GM21526 (cell line): ENCODE data around the gene TRAP1.
"Not testable (repeated sequence)": the region's sequence is repeated elsewhere in the genome, so short reads cannot be mapped to it uniquely, and the experiment has no call there.

Source experiments
- ATAC-seq: cut with Tn5 transposase; IDR thresholded peaks from one replicate; pipeline ENCODE4 v1.9.1; 2021; ENCODE audit warnings: moderate library complexity; ENCODE audit not compliant: unreplicated experiment, low FRiP score

Gene TRAP1

DNA sequence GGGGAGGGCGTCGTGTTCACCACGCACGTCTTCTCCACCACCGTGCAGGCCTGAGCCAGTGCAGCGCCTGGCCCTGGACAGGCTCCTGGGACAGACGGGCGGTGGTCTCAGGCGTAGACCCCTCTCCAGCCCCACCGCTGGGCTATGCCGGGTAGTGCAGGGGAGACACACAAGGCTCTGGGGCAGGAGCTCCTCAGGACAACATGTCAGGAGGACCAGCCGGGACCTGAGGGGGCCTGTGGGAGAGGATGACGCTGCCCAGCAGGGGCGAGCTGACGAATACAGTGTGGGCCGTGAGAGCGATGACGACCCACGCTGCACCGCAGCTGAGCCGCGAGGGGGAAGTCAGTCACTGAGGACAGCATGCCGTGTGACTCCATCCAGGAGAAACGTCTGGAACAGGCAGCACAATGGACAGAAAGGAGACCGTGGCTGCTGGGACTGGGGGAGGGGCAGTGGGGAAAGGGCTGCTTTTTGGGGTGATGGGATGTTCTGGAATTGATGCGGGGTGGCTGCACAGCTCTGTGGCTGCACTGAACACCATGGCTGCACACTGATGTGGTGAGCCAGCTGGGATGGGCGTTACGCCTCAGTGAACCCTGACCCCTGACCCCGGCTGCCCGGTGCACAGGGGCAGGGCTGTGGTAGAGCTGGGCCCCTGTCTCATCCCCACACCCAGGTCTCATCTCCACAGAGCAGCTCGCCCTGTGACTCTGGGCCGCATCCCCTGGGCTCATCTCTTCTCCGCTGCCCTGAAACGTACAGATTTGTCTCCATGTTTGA is 42.6 kb downstream of the TRAP1 start:
- ATAC-seq, result no peak

DNA sequence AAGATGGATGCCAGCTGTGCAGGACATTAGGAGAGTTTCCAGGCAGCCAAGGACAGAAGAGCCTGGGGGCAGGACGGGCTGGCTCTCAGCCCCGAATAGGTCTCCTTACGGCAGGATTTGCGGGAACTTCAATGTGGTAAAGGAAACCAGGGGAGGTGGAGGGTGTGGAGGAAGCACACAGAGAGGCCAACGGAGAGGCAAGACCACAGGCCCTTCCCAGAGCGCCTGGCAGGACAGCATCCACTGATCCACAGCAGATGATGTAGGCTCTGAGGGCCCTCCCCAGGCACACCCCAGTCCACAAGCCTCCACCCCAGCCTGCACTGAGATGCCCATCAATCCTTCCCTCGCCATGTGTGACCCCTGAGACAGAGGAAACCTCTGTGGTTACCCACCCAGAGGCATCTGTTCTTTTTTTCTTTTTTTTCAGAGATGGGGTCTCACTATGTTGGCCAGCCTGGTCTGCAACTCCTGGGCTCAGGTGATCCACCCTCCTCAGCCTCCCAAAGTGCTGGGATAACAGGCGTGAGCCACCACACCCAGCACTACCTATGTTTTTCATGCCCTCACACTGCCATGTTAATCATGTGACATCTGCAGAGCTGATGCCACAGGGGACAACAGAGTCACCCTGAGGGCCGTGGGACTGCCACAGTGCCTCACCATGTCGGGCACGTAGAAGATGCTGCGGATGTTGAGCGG is 43.5 kb downstream of the TRAP1 start:
- no peak for ATAC-seq

- ATAC-seq, result no peak
Measured at GRCh38 chr16:3673201-3673600, 44.1 kb downstream of the TRAP1 start.

- ATAC-seq, result no peak
Measured at GRCh38 chr16:3672571-3673041, 44.7 kb downstream of the TRAP1 start.

DNA sequence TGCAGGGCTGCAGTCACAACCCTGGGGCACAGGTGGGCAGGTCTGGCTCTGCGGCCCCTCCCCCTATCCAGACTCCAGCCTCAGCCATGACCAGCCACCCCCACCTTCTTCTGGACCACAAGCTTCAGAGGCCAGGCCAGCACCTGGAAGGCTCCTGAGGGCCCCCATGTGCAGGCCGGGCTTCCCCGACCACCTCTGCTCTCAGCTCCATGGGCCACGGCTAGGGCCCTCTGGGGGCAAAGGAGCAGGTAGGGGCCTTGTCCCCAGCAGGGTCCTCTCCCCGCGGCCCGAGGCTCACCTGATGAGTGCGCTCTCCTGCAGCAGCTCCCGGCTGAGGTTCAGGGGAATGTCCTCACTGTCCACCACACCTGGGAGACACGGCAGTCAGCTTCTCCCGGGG is 45.9 kb downstream of the TRAP1 start:
- ATAC-seq, result no peak

GRCh38 chr16:3670711-3671110 is 46.6 kb downstream of the TRAP1 start:
- ATAC-seq, result no peak

GRCh38 chr16:3669082-3669481 is 48.2 kb downstream of the TRAP1 start:
- ATAC-seq, result no peak

DNA sequence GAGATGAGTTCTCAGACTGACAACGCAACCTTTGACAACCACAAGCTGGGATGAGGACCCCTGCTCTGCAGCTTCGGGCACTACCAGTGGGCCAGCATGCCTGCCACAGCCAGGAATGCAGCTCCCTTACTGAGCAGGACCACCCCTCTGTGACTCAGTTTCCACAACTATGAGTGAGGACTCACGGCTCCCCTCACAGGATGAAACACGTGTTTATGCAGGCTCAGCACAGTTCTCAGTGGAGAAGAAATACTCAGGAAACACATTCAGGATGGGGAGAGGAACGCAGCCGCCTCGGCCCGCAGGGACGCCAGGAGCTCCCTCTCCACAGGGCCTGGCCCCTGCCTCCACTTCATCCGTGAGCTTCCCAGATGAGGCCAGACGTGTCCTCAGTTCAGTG is 48.7 kb downstream of the TRAP1 start:
- ATAC-seq, result no peak

DNA sequence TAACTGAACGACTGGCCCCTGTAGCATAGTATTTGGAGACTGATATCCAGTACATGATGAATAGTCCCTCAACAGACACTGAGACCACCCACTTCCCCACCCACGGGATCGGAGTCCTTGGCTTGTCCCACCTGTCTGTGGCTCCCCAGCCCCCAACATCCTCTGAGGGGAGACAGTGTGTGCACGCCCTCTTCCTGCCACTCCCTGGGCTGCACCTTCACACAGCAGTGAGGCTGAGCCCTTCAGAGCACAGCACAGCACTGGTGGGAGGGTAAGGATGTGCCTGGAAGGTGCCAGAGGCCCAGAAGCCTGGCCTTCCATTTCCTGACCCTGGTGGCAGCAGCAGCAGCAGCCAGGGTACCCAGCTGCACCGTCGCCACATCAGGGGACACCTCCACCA is 51.8 kb downstream of the TRAP1 start:
- no peak for ATAC-seq

DNA sequence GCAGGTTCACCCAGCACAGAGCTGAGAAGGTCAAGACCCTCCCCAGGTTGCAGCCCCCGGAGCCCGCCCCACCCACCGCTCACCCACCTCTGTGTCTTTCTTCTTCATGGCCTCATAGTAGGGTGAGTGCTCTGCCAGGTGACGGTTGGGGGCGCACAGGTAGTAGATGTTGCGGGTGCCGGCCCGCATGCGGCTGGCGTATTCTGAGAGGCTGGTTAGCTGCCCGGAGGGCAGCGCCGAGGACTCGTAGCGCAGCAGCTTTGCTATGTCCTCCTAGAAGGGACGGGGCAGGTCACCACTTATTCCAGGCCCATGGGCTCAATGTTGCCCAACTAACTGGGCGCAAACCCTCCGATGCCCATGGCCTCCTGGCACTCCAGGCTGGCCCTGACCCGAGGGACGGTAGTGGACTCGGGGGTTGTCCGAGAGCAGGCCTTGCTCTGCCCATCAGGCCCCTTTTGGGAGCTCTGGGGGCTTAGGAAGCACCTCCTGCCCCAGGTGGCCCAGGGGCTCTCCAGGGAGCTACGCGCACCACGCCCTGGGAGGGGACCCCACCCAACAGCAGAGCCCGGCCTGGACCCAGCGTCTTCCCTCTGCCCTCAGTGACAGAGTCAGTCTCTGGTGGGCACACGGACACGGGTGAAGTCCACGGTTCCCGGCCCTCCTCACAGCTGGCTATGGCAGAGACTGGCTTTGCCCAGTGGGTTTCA is 53.0 kb downstream of the TRAP1 start:
- no peak for ATAC-seq

- ATAC-seq, result no peak
Measured at GRCh38 chr16:3662601-3663000, 54.7 kb downstream of the TRAP1 start.

GRCh38 chr16:3661922-3662321 is 55.4 kb downstream of the TRAP1 start:
- ATAC-seq, result no peak

DNA sequence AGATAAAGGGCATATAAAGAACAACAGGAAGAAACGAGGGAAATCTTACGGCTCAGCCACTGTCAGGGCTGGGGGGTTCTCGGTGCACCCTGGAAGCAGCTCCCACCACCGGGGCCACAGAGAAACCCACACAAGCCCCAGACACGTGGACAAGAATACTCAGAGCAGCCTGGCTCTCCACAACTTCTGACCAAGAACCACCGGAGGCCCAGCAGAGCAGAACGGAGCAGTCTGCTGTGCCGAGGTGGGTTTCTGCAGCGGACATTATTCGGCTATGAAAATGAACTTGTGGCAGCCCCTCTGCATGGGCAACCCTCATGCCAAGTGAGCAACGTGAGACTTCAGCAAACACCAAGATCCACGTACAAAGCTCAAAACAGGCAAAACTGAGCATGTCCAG is 56.0 kb downstream of the TRAP1 start:
- ATAC-seq, result no peak

DNA sequence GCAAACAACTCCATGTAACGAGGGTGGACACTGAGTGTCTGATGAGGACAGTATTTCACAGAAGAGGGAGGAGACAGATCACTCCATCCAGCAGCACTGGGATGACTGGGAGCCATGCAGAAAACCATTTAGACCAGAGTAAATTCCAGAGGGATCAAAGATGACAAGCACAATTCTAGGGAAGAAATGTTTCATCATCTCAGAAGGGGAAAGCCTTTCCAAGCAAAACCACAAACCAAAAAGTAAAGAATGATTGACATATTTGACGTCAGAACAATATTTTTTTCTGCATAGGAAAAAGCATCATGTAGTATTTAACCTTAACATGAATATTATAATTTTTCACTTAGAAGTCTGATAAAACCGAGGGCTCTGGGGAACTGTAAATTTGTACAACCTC is 58.1 kb downstream of the TRAP1 start:
- no peak for ATAC-seq

DNA sequence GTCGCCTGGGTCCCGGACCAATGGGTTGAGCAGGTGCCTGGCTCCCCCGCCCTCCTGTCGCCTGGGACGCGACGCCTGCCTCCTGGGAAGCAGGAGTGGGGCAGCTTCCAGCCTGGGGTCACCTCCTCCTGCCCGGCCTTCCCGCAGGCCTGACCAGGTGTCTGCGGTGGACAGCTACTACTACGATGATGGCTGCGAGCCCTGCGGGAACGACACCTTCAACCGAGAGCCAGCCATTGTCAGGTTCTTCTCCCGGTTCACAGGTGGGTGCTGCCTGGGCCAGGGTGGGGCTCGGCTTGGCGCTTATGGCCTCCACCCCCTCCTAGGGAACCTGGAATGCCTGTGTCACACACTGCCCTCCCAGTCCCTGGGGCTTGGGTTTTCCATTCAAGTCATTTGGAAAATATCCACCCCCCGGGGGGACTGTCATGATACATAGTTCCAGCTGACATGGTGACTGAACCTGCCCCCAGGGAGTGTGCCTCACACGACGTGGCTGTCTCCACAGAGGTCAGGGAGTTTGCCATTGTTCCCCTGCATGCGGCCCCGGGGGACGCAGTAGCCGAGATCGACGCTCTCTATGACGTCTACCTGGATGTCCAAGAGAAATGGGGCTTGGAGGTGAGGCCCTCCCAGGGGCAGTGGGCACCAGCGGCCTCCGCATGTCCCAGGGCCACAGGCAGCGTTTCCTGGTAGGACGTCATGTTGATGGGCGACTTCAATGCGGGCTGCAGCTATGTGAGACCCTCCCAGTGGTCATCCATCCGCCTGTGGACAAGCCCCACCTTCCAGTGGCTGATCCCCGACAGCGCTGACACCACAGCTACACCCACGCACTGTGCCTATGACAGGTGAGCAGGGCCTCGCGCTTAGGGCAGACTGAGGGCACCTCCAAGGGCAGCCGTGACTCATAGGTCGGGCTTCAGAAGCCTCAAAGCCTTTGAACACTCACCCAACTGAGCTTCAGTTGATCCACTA is 60.5 kb downstream of the TRAP1 start:
- no peak for ATAC-seq

GRCh38 chr16:3656160-3656490 is 61.2 kb downstream of the TRAP1 start:
- not testable (repeated sequence) for ATAC-seq

- ATAC-seq, result no peak
Measured at GRCh38 chr16:3655396-3656159, 61.7 kb downstream of the TRAP1 start.

DNA sequence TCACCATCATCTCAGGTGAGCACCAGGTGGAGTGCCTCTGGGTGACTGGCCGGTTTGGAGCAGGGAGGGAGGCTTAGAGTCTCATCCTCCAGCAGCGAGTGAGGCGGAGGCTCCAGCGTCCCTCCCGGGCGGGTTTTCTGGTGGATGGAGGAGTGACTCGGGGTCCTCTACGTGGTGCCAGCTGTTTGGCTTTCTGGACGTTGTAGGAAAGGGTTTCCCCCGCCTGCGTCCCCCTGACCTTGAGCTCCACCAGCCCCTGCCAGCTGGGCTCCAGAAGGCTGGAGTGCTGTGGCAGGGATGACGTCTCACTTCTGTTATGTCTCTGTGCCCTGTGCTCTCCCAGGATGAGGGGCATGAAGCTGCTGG is 62.3 kb downstream of the TRAP1 start:
- ATAC-seq, result no peak

- no peak for ATAC-seq
Measured at GRCh38 chr16:3654249-3654991, 62.9 kb downstream of the TRAP1 start, which contains the start of gene DNASE1. Gene DNASE1 (plus strand): TSS chr16:3654691. CDS start chr16:3655374, 683 bp downstream.
